Activated CD4-positive, alpha-beta memory T cell treated with anti-CD3 and anti-CD28 coated beads, Interleukin-2, amount 10 ng/mL, durations not matched to agents 7 days and 5 days (primary cell): ENCODE results near the gene ZNF780A. TPM values are rescaled to one million over a fixed set of nuclear protein-coding genes. Genes with fewer than 3 reads are reported as not detected.

Experiments
- CTCF ChIA-PET: fragments of 350-600 bp; sonication (Branson Sonifier 250); formaldehyde crosslinking; loops from one replicate; lab custom pipeline; 2021; ENCODE audit warnings: antibody characterized with exemption, inconsistent platforms; lab: Charles Lee
- POLR2A ChIA-PET: fragments of 350-600 bp; sonication (Branson Sonifier 250); formaldehyde crosslinking; loops from one replicate; lab custom pipeline; 2021; ENCODE audit warnings: antibody characterized with exemption; lab: Charles Lee
- DNase-seq: peaks from one replicate; pipeline ENCODE4 v3.0.0-alpha.2; 2020
- H3K27ac Mint-ChIP-seq: one replicate; pipeline ENCODE4 v1.8.0; 2021; ENCODE audit warnings: mild to moderate bottlenecking, mixed read lengths
- H3K27me3 Mint-ChIP-seq: one replicate; pipeline ENCODE4 v1.8.0; 2021; ENCODE audit warnings: mixed read lengths
- H3K36me3 Mint-ChIP-seq: one replicate; pipeline ENCODE4 v1.8.0; 2021; ENCODE audit warnings: low read depth, mixed read lengths
- H3K4me1 Mint-ChIP-seq: one replicate; pipeline ENCODE4 v1.8.0; 2021; ENCODE audit warnings: mixed read lengths
- H3K4me3 Mint-ChIP-seq: one replicate; pipeline ENCODE4 v1.8.0; 2021; ENCODE audit warnings: mild to moderate bottlenecking, mixed read lengths
- H3K9me3 Mint-ChIP-seq: one replicate; pipeline ENCODE4 v1.8.0; 2021; ENCODE audit warnings: mixed read lengths
- total RNA-seq, 2 experiments: library from RNA; stranded (reverse); gene quantifications; one replicate each; pipeline ENCODE4 v1.2.3, GENCODE V29; 2021

The ZNF780A gene
- total RNA-seq, 2 experiments from 2014 or later = 21.3 to 25.3 TPM

GRCh38 chr19:40025938-40026596, 64.7 kb downstream of the ZNF780A start:
- ChIA-PET POLR2A (interaction anchor here (1.4 kb wide), 1 partner anchor 29 kb away, joined by 4 read pairs; the partner anchor contains the start of gene ZNF546), CTCF (no interaction called here)
- H3K36me3 Mint-ChIP-seq = peaks cover 25% of the 10 kb centered on the region
- H3K4me1 Mint-ChIP-seq = no peaks in the 10 kb centered on the region
- H3K27me3 Mint-ChIP-seq = no peaks in the 10 kb centered on the region
- H3K27ac Mint-ChIP-seq = no peak overlapping the region
- H3K4me3 Mint-ChIP-seq = no peak overlapping the region
- DNase-seq = no peak
- H3K9me3 Mint-ChIP-seq = peaks cover 67% of the 10 kb centered on the region

DNA sequence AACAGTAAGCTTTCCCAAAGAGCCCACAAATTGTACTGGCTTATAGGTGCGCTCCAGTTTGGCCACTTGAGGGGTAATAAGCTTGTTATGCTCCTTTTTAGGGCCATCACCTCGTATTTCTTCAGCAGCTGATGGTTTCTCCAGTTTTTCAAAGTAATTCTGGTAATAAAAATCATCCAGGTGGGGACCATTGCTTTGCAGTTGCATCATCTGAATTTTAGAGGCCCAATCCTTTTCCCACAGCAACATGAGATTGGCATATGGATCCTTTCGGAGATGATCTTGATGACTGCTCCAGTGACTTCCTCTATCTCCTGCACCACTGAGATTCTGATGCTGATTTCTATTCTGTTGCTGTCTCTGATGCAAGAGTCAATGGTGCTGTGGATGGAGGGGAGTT, 66.8 kb downstream of the ZNF780A start:
- H3K9me3 Mint-ChIP-seq = peaks cover 70% of the 10 kb centered on the region
- H3K27ac Mint-ChIP-seq = no peak overlapping the region
- no peak for DNase-seq
- H3K4me3 Mint-ChIP-seq = no peak overlapping the region
- H3K27me3 Mint-ChIP-seq = no peaks in the 10 kb centered on the region
- ChIA-PET CTCF (interaction anchor here (0.6 kb wide), 1 partner anchor 25 kb away, joined by 7 read pairs; no protein-coding TSS in a partner anchor), POLR2A (no interaction called here)
- H3K4me1 Mint-ChIP-seq = no peaks in the 10 kb centered on the region
- peaks cover 27% of the 10 kb centered on the region for H3K36me3 Mint-ChIP-seq

Other genes starting within 250 kb of the ZNF780A start
- gene FBL, start 244.6 kb downstream of the ZNF780A start, total RNA-seq = 100 to 1,000 TPM; 294 to 302 TPM
- 1 to 10 TPM in 1 of 2 experiments, under 1 TPM in 1; 0.65 to 1.4 TPM for gene FCGBP, start 156.3 kb downstream of the ZNF780A start, total RNA-seq
- 10 to 100 TPM; 96.4 to 97.6 TPM for gene PSMC4, start 119.8 kb downstream of the ZNF780A start, total RNA-seq
- 1 to 10 TPM; 6.3 to 7.5 TPM for gene ZNF546, start 93.9 kb downstream of the ZNF780A start, total RNA-seq
- gene ZNF780B, start 34.7 kb downstream of the ZNF780A start, total RNA-seq = 10 to 100 TPM; 19.9 to 20.1 TPM
- gene MAP3K10, start 100.5 kb upstream of the ZNF780A start, total RNA-seq = 10 to 100 TPM; 17.3 to 18.0 TPM
- gene TTC9B, start 127.4 kb upstream of the ZNF780A start, total RNA-seq = not detected
- not detected for gene CCNP, start 135.7 kb upstream of the ZNF780A start, total RNA-seq
- gene AKT2, start 194.4 kb upstream of the ZNF780A start, total RNA-seq = 100 to 1,000 TPM; 142 to 150 TPM